ENCODE measurements around the gene WDR27.

- no peak for TF ChIP-seq GATA2 (IDR thresholded peaks at IDR 0.05; ENCODE audit: low read depth, low read length)
- TF ChIP-seq GATA3 (IDR thresholded peaks at IDR 0.05; ENCODE audit: low read depth, low read length): no peak
Measured at GRCh38 chr6:169665289-169665688, 36.5 kb downstream of the WDR27 start.
